Measurements from ENCODE around the gene TNFRSF21.

Gene TNFRSF21

GRCh38 chr6:47254906-47255305, 54.8 kb downstream of the TNFRSF21 start:
- TF ChIP-seq GATA3 (IDR thresholded peaks at IDR 0.05; ENCODE audit: low read depth, low read length) (no peak), GATA2 (IDR thresholded peaks at IDR 0.05; ENCODE audit: low read depth, low read length) (no peak)

GRCh38 chr6:47254051-47254450, 55.7 kb downstream of the TNFRSF21 start:
- no peak for TF ChIP-seq GATA3 (IDR thresholded peaks at IDR 0.05; ENCODE audit: low read depth, low read length)
- no peak for TF ChIP-seq GATA2 (IDR thresholded peaks at IDR 0.05; ENCODE audit: low read depth, low read length)

GRCh38 chr6:47253136-47253535, 56.6 kb downstream of the TNFRSF21 start:
- TF ChIP-seq GATA2 (IDR thresholded peaks at IDR 0.05; ENCODE audit: low read depth, low read length), result no peak
- TF ChIP-seq GATA3 (IDR thresholded peaks at IDR 0.05; ENCODE audit: low read depth, low read length), result no peak

GRCh38 chr6:47252633-47253032, 57.1 kb downstream of the TNFRSF21 start:
- TF ChIP-seq GATA2 (IDR thresholded peaks at IDR 0.05; ENCODE audit: low read depth, low read length) (no peak), GATA3 (IDR thresholded peaks at IDR 0.05; ENCODE audit: low read depth, low read length) (no peak)

- TF ChIP-seq GATA2 (IDR thresholded peaks at IDR 0.05; ENCODE audit: low read depth, low read length), result no peak
- TF ChIP-seq GATA3 (IDR thresholded peaks at IDR 0.05; ENCODE audit: low read depth, low read length), result no peak
Observed at GRCh38 chr6:47251396-47251795, 58.3 kb downstream of the TNFRSF21 start.

- TF ChIP-seq GATA3 (IDR thresholded peaks at IDR 0.05; ENCODE audit: low read depth, low read length) (no peak), GATA2 (IDR thresholded peaks at IDR 0.05; ENCODE audit: low read depth, low read length) (no peak)
Observed at GRCh38 chr6:47250302-47250701, 59.4 kb downstream of the TNFRSF21 start.

- TF ChIP-seq GATA3 (IDR thresholded peaks at IDR 0.05; ENCODE audit: low read depth, low read length), result no peak
- TF ChIP-seq GATA2 (IDR thresholded peaks at IDR 0.05; ENCODE audit: low read depth, low read length), result no peak
Observed at GRCh38 chr6:47248446-47248845, 61.3 kb downstream of the TNFRSF21 start.

GRCh38 chr6:47247227-47247797, 62.4 kb downstream of the TNFRSF21 start:
- no peak for TF ChIP-seq GATA3 (IDR thresholded peaks at IDR 0.05; ENCODE audit: low read depth, low read length)
- peak; percentile 37; the same call in 1 of the 2 replicates for TF ChIP-seq GATA2 (IDR thresholded peaks at IDR 0.05; ENCODE audit: low read depth, low read length)

GRCh38 chr6:47246551-47246950, 63.2 kb downstream of the TNFRSF21 start:
- TF ChIP-seq GATA3 (IDR thresholded peaks at IDR 0.05; ENCODE audit: low read depth, low read length), result no peak
- no peak for TF ChIP-seq GATA2 (IDR thresholded peaks at IDR 0.05; ENCODE audit: low read depth, low read length)

GRCh38 chr6:47245745-47246371, 63.8 kb downstream of the TNFRSF21 start:
- TF ChIP-seq GATA3 (IDR thresholded peaks at IDR 0.05; ENCODE audit: low read depth, low read length) (no peak), GATA2 (IDR thresholded peaks at IDR 0.05; ENCODE audit: low read depth, low read length) (no peak)

GRCh38 chr6:47242483-47243386, 67.0 kb downstream of the TNFRSF21 start:
- no peak for TF ChIP-seq GATA2 (IDR thresholded peaks at IDR 0.05; ENCODE audit: low read depth, low read length)
- no peak for TF ChIP-seq GATA3 (IDR thresholded peaks at IDR 0.05; ENCODE audit: low read depth, low read length)

- TF ChIP-seq GATA3 (IDR thresholded peaks at IDR 0.05; ENCODE audit: low read depth, low read length) (no peak), GATA2 (IDR thresholded peaks at IDR 0.05; ENCODE audit: low read depth, low read length) (no peak)
Observed at GRCh38 chr6:47241742-47242482, 67.8 kb downstream of the TNFRSF21 start.

GRCh38 chr6:47240277-47240890, 69.3 kb downstream of the TNFRSF21 start:
- TF ChIP-seq GATA2 (IDR thresholded peaks at IDR 0.05; ENCODE audit: low read depth, low read length) (no peak), GATA3 (IDR thresholded peaks at IDR 0.05; ENCODE audit: low read depth, low read length) (no peak)

Data from SH-SY5Y (cell line).